Small intestine (tissue), 4 donors: Measurements from ENCODE around the gene CALML5. TPM values are rescaled to one million over a fixed set of nuclear protein-coding genes. Genes with fewer than 3 reads are reported as not detected.

Experiments
- polyA plus RNA-seq, 4 donors: library from polyadenylated mRNA; stranded (reverse) in 3 of 4; unstranded in 1 of 4; fragments of 200-250 nt in 3 of 4; fragments of 120-200 nt in 1 of 4; gene quantifications; one replicate each; pipeline versions ENCODE4 v1.2.1 to v1.2.3, GENCODE V29; 2013
- donor health status: healthy with polysubstance abuse.
- donor health status: Bipolar disorder and iron deficiency.
- donor health status: healthy.

CALML5 gene
- polyA plus RNA-seq, 4 donors = not detected

Other genes starting within 250 kb of the CALML5 start
- 1 to 10 TPM; 1.9 to 5.8 (median 3.0) TPM for gene UCN3, start 134.6 kb downstream of the CALML5 start, polyA plus RNA-seq
- 10 to 100 TPM; 11.4 to 97.7 (median 56.9) TPM for gene TUBAL3, start 94.7 kb downstream of the CALML5 start, polyA plus RNA-seq
- gene NET1, start 87.0 kb downstream of the CALML5 start, polyA plus RNA-seq = 100 to 1,000 TPM in 3 of 4 donors, 10 to 100 TPM in 1; 58.0 to 187 (median 140) TPM
- gene CALML3, start 25.4 kb upstream of the CALML5 start, polyA plus RNA-seq = under 1 TPM in 3 of 4 donors, not detected in 1; 0.07 to 0.27 (median 0.22) TPM
- gene ASB13, start 167.0 kb upstream of the CALML5 start, polyA plus RNA-seq = 100 to 1,000 TPM in 2 of 4 donors, 10 to 100 TPM in 2; 29.2 to 155 (median 71.0) TPM
- gene TASOR2, start 185.3 kb upstream of the CALML5 start, polyA plus RNA-seq = 10 to 100 TPM in 2 of 4 donors, 1 to 10 TPM in 2; 5.4 to 22.7 (median 10.6) TPM